ENCODE results near the gene SPSB1.
A peak's percentile ranks its signal among the peaks of the same experiment; 100 is the strongest.

SPSB1 gene

DNA sequence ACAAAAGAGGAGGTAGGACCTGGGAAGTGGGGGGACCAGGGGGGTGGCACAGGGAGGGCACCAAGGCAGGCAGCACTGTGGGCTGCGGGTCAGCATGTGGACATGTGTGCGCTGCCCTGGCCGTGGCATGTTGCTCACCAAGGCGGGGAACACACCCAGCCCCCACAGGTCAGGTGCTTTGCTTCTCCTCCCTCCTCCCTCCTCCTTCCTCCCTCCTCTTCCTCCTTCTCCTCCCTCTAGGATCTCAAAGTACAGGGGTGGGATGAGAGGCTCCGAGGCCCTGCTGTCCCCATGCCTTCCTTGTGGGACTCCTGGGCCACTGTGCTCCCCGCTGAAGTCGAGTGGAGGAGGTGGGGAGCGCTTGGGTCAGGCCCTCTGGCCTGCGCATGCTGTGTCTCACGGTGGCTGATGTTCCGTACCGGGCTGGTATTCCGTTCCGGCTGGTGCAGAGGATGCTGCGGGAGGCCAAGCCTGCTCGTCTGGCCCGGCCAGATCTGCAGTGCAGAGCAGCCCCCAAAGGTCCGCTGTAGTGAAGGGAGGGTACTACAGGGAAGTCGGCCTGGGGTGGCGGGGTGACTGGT lies 26.6 kb downstream of the SPSB1 start (continued):
- TF ChIP-seq, protein P1, sequence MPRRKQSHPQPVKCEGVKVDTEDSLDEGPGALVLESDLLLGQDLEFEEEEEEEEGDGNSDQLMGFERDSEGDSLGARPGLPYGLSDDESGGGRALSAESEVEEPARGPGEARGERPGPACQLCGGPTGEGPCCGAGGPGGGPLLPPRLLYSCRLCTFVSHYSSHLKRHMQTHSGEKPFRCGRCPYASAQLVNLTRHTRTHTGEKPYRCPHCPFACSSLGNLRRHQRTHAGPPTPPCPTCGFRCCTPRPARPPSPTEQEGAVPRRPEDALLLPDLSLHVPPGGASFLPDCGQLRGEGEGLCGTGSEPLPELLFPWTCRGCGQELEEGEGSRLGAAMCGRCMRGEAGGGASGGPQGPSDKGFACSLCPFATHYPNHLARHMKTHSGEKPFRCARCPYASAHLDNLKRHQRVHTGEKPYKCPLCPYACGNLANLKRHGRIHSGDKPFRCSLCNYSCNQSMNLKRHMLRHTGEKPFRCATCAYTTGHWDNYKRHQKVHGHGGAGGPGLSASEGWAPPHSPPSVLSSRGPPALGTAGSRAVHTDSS (tag by site-specific recombination; IDR thresholded peaks at IDR 0.05), result peak; percentile 64; the same call in 1 of the 2 replicates

DNA sequence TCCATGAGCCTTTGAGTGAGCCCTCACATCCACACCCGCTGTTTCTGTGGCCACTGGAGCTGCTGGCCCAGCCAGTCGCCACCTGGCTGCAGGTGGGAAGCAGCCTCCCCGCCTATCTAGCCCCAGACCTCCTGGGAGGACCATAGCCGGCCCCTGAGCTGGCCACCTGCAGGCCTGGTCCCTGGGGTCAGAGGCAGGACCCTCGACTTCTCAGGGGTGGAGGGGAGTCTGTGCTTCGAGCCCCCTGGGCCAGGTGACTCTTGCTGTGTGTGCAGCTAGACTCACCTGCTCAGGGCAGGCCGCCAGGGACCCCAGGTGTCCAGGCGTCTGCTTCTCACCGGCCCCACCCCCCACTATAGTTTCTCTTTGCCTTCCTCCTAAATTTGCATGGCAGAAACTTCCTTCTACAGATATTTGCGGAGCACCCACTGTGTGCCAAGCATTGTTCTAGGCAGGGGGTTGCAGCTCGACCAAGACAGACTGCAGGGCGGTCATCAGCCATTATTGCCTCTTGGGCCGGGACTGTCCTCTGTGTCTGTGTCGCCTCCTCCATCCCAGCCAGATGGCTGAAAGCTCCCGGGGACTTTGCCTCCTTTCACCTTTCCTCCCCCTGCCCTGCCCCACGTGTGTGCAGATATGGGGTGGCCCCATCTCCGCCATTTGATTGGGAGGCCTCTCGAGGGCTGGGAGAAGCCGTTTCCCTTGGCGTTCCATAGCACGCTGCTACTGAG lies 27.3 kb downstream of the SPSB1 start:
- H3K27ac ChIP-seq (ENCODE audit: extremely low read depth, low read depth, low read length), result no peak overlapping the region
- no peaks in the 10 kb centered on the region for H3K9me3 ChIP-seq (ENCODE audit: control insufficient read depth, insufficient read depth, low read depth, low read length)
- ChIA-PET POLR2A (no interaction called here), CTCF (no interaction called here)
- H3K36me3 ChIP-seq (ENCODE audit: control insufficient read depth in 2 of 2, insufficient read depth in 1 of 2, low read length in 2 of 2), result peaks cover 0 to 3% of the 10 kb centered on the region in 2 experiments; a peak in 1 of 3 replicates
- H3K4me3 ChIP-seq (ENCODE audit: low read depth, low read length), result no peak overlapping the region
- no peaks in the 10 kb centered on the region; the same call in 1 of the 2 replicates for H3K4me1 ChIP-seq (ENCODE audit: control insufficient read depth, insufficient read depth, low read length)
- TF ChIP-seq ZNF701 (tag by site-specific recombination; IDR thresholded peaks at IDR 0.05), result no peak
- no peak for TF ChIP-seq ZNF707 (tag by site-specific recombination; IDR thresholded peaks at IDR 0.05)
- no peak for TF ChIP-seq ZNF596 (tag by site-specific recombination; IDR thresholded peaks at IDR 0.05)
- no peak for TF ChIP-seq ZNF341 (tag by site-specific recombination; IDR thresholded peaks at IDR 0.05; ENCODE audit: low read depth)
- TF ChIP-seq ZNF248 (tag by site-specific recombination; IDR thresholded peaks at IDR 0.05), result no peak
- TF ChIP-seq, protein P2, sequence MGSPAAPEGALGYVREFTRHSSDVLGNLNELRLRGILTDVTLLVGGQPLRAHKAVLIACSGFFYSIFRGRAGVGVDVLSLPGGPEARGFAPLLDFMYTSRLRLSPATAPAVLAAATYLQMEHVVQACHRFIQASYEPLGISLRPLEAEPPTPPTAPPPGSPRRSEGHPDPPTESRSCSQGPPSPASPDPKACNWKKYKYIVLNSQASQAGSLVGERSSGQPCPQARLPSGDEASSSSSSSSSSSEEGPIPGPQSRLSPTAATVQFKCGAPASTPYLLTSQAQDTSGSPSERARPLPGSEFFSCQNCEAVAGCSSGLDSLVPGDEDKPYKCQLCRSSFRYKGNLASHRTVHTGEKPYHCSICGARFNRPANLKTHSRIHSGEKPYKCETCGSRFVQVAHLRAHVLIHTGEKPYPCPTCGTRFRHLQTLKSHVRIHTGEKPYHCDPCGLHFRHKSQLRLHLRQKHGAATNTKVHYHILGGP (tag by site-specific recombination; IDR thresholded peaks at IDR 0.05), result no peak
- TF ChIP-seq, protein P3, sequence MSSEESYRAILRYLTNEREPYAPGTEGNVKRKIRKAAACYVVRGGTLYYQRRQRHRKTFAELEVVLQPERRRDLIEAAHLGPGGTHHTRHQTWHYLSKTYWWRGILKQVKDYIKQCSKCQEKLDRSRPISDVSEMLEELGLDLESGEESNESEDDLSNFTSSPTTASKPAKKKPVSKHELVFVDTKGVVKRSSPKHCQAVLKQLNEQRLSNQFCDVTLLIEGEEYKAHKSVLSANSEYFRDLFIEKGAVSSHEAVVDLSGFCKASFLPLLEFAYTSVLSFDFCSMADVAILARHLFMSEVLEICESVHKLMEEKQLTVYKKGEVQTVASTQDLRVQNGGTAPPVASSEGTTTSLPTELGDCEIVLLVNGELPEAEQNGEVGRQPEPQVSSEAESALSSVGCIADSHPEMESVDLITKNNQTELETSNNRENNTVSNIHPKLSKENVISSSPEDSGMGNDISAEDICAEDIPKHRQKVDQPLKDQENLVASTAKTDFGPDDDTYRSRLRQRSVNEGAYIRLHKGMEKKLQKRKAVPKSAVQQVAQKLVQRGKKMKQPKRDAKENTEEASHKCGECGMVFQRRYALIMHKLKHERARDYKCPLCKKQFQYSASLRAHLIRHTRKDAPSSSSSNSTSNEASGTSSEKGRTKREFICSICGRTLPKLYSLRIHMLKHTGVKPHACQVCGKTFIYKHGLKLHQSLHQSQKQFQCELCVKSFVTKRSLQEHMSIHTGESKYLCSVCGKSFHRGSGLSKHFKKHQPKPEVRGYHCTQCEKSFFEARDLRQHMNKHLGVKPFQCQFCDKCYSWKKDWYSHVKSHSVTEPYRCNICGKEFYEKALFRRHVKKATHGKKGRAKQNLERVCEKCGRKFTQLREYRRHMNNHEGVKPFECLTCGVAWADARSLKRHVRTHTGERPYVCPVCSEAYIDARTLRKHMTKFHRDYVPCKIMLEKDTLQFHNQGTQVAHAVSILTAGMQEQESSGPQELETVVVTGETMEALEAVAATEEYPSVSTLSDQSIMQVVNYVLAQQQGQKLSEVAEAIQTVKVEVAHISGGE (tag by site-specific recombination; conservative IDR thresholded peaks at IDR 0.05; ENCODE audit: low read depth), result no peak
- TF ChIP-seq, protein P4, sequence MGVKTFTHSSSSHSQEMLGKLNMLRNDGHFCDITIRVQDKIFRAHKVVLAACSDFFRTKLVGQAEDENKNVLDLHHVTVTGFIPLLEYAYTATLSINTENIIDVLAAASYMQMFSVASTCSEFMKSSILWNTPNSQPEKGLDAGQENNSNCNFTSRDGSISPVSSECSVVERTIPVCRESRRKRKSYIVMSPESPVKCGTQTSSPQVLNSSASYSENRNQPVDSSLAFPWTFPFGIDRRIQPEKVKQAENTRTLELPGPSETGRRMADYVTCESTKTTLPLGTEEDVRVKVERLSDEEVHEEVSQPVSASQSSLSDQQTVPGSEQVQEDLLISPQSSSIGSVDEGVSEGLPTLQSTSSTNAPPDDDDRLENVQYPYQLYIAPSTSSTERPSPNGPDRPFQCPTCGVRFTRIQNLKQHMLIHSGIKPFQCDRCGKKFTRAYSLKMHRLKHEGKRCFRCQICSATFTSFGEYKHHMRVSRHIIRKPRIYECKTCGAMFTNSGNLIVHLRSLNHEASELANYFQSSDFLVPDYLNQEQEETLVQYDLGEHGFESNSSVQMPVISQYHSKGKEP (tag by site-specific recombination; IDR thresholded peaks at IDR 0.05), result no peak
- TF ChIP-seq ZNF585B (tag by site-specific recombination; IDR thresholded peaks at IDR 0.05), result no peak
- TF ChIP-seq ZNF830 (tag by site-specific recombination; IDR thresholded peaks at IDR 0.05; ENCODE audit: low read depth), result no peak
- TF ChIP-seq, protein P5, sequence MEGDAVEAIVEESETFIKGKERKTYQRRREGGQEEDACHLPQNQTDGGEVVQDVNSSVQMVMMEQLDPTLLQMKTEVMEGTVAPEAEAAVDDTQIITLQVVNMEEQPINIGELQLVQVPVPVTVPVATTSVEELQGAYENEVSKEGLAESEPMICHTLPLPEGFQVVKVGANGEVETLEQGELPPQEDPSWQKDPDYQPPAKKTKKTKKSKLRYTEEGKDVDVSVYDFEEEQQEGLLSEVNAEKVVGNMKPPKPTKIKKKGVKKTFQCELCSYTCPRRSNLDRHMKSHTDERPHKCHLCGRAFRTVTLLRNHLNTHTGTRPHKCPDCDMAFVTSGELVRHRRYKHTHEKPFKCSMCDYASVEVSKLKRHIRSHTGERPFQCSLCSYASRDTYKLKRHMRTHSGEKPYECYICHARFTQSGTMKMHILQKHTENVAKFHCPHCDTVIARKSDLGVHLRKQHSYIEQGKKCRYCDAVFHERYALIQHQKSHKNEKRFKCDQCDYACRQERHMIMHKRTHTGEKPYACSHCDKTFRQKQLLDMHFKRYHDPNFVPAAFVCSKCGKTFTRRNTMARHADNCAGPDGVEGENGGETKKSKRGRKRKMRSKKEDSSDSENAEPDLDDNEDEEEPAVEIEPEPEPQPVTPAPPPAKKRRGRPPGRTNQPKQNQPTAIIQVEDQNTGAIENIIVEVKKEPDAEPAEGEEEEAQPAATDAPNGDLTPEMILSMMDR (tag by site-specific recombination; IDR thresholded peaks at IDR 0.05), result no peak
- no peak for TF ChIP-seq KLF16 (tag by site-specific recombination; IDR thresholded peaks at IDR 0.05)
- TF ChIP-seq ZNF16 (tag by site-specific recombination; IDR thresholded peaks at IDR 0.05; ENCODE audit: low read depth), result no peak
